ENCODE measurements around the gene FAHD2A. TPM values are rescaled to one million over a fixed set of nuclear protein-coding genes. Genes with fewer than 3 reads are reported as not detected.

FAHD2A gene
- total and polyA plus RNA-seq, 2 experiments from 2014 or later, result 27.6 to 51.0 TPM

DNA sequence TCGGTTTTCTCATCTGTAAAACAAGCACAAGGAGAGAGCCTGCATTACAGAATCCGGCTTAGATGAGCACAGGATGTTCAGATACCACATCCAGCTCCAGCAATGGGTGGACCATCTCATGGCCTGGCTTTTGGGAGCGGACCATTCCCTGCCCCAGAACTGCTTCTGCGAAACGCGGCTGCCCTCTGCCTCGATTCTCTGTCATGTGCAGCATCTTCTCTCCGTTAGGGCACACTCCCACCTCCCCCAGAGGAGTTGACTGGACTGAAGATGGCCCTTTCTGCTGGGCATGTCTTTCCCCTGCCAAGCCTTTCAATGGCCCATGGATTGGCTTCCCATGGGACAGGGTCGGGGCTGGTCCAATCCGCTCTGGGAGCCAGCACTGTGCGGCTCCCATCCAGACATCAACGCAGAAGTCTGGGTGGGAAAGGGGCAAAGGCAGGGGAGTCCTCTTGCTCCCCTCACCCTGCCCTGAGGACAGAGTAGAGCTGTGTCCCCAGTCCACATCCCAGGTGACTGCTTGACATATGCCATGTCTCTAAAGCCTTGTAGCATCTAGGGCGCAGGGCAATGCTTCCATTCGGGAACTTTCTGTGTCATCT lies 14.3 kb upstream of the FAHD2A start:
- H2AFZ ChIP-seq, result peak overlapping the region; percentile 96; the same call in 1 of the 2 replicates

More for the DNA sequence above, 14.3 kb upstream of the FAHD2A start:
- H3K4me3 ChIP-seq, result no peak overlapping the region
- H3K36me3 ChIP-seq (ENCODE audit: insufficient read depth), result no peaks in the 10 kb centered on the region
- Mint-ChIP-seq H3K27me3 (ENCODE audit: insufficient read depth, low read depth, poor library complexity) (peaks cover 20% of the 10 kb centered on the region), H3K27ac (no peak overlapping the region), H3K4me1 (no peaks in the 10 kb centered on the region; the same call in 1 of the 3 replicates), H3K9me3 (peaks cover 2% of the 10 kb centered on the region; the same call in 2 of the 3 replicates), H3K36me3 (ENCODE audit: low read depth) (no peaks in the 10 kb centered on the region), H3K4me3 (no peak overlapping the region)
- TF ChIP-seq STAT1 (IDR thresholded peaks at IDR 0.05; ENCODE audit: unreplicated experiment) (no peak), EZH2phosphoT487 (IDR thresholded peaks at IDR 0.05; ENCODE audit: unreplicated experiment) (no peak), EZH2 (IDR thresholded peaks at IDR 0.05; ENCODE audit: low read depth, unreplicated experiment) (no peak), CTCF (conservative IDR thresholded peaks at IDR 0.05; ENCODE audit: low read depth in 2 of 2) (no peak), JUNB (IDR thresholded peaks at IDR 0.05; ENCODE audit: unreplicated experiment) (no peak), ZNF114 (CRISPR knock-in tag; IDR thresholded peaks at IDR 0.05) (no peak), REST (IDR thresholded peaks at IDR 0.05; ENCODE audit: unreplicated experiment) (no peak), ETS1 (IDR thresholded peaks at IDR 0.05) (no peak), POLR2AphosphoS5 (IDR thresholded peaks at IDR 0.05; ENCODE audit: low read depth) (no peak), ZNF331 (CRISPR knock-in tag; IDR thresholded peaks at IDR 0.05; ENCODE audit: low read depth) (no peak), NANOG (IDR thresholded peaks at IDR 0.05; ENCODE audit: borderline replicate concordance) (no peak), CREB1 (CRISPR knock-in tag; IDR thresholded peaks at IDR 0.05; ENCODE audit: low read depth) (no peak)
- TF ChIP-seq, protein P1, sequence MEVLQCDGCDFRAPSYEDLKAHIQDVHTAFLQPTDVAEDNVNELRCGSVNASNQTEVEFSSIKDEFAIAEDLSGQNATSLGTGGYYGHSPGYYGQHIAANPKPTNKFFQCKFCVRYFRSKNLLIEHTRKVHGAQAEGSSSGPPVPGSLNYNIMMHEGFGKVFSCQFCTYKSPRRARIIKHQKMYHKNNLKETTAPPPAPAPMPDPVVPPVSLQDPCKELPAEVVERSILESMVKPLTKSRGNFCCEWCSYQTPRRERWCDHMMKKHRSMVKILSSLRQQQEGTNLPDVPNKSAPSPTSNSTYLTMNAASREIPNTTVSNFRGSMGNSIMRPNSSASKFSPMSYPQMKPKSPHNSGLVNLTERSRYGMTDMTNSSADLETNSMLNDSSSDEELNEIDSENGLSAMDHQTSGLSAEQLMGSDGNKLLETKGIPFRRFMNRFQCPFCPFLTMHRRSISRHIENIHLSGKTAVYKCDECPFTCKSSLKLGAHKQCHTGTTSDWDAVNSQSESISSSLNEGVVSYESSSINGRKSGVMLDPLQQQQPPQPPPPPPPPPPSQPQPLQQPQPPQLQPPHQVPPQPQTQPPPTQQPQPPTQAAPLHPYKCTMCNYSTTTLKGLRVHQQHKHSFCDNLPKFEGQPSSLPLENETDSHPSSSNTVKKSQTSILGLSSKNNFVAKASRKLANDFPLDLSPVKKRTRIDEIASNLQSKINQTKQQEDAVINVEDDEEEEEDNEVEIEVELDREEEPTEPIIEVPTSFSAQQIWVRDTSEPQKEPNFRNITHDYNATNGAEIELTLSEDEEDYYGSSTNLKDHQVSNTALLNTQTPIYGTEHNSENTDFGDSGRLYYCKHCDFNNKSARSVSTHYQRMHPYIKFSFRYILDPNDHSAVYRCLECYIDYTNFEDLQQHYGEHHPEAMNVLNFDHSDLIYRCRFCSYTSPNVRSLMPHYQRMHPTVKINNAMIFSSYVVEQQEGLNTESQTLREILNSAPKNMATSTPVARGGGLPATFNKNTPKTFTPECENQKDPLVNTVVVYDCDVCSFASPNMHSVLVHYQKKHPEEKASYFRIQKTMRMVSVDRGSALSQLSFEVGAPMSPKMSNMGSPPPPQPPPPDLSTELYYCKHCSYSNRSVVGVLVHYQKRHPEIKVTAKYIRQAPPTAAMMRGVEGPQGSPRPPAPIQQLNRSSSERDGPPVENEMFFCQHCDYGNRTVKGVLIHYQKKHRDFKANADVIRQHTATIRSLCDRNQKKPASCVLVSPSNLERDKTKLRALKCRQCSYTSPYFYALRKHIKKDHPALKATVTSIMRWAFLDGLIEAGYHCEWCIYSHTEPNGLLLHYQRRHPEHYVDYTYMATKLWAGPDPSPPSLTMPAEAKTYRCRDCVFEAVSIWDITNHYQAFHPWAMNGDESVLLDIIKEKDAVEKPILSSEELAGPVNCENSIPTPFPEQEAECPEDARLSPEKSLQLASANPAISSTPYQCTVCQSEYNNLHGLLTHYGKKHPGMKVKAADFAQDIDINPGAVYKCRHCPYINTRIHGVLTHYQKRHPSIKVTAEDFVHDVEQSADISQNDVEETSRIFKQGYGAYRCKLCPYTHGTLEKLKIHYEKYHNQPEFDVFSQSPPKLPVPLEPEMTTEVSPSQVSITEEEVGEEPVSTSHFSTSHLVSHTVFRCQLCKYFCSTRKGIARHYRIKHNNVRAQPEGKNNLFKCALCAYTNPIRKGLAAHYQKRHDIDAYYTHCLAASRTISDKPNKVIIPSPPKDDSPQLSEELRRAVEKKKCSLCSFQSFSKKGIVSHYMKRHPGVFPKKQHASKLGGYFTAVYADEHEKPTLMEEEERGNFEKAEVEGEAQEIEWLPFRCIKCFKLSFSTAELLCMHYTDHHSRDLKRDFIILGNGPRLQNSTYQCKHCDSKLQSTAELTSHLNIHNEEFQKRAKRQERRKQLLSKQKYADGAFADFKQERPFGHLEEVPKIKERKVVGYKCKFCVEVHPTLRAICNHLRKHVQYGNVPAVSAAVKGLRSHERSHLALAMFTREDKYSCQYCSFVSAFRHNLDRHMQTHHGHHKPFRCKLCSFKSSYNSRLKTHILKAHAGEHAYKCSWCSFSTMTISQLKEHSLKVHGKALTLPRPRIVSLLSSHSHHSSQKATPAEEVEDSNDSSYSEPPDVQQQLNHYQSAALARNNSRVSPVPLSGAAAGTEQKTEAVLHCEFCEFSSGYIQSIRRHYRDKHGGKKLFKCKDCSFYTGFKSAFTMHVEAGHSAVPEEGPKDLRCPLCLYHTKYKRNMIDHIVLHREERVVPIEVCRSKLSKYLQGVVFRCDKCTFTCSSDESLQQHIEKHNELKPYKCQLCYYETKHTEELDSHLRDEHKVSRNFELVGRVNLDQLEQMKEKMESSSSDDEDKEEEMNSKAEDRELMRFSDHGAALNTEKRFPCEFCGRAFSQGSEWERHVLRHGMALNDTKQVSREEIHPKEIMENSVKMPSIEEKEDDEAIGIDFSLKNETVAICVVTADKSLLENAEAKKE (CRISPR knock-in tag; IDR thresholded peaks at IDR 0.05), result no peak
- DNase-seq (ENCODE audit: low spot score), result no peak
- H3K79me2 ChIP-seq (replicated peaks; ENCODE audit: insufficient read depth), result no peaks in the 10 kb centered on the region
- no peaks in the 10 kb centered on the region for H3K4me1 ChIP-seq (ENCODE audit: insufficient read depth)
- H3K27me3 ChIP-seq (ENCODE audit: insufficient read depth), result 0 out of 2 replicates have a peak, but pooled peaks cover 3% of the 10 kb centered on the region
- H3K9me2 ChIP-seq (ENCODE audit: insufficient read depth), result no peaks in the 10 kb centered on the region
- no peaks in the 10 kb centered on the region for H4K20me1 ChIP-seq (replicated peaks; ENCODE audit: insufficient read depth)
- H3K4me2 ChIP-seq, result no peak overlapping the region
- no peak for ATAC-seq
- H3K27ac ChIP-seq (ENCODE audit: low read depth), result no peak overlapping the region
- H3F3A ChIP-seq (replicated peaks; ENCODE audit: low read depth), result no peaks in the 10 kb centered on the region

Data from GM23338 (cell line).